Small intestine (tissue), 7 donors: ENCODE results near the gene CD40. TPM values are rescaled to one million over a fixed set of nuclear protein-coding genes. Genes with fewer than 3 reads are reported as not detected.
A peak's percentile ranks its signal among the peaks of the same experiment; 100 is the strongest.

Source experiments
- DNase-seq, 2 donors: peaks; one replicate each; pipeline versions ENCODE4 v3.0.0 to v3.0.0-alpha.2; 2013
- FAIRE-seq: peaks from 2 replicates; lab custom pipeline; 2012; peaks lifted over from hg19 to GRCh38; lab: Jason Lieb, UNC
- H3K27ac ChIP-seq, 3 donors: one replicate each; pipeline ENCODE4 v1.5.1; 2013; ENCODE audit warnings: low read length in 2 of 3, mild to moderate bottlenecking in 2 of 3, control low read depth in 1 of 3, inconsistent platforms in 1 of 3, low read depth in 1 of 3, moderate library complexity in 1 of 3
- H3K27me3 ChIP-seq, 3 donors: one replicate each; pipeline ENCODE4 v1.6.1; 2013; ENCODE audit warnings: low read length in 3 of 3, inconsistent platforms in 1 of 3; ENCODE audit not compliant: control insufficient read depth in 3 of 3, insufficient read depth in 3 of 3
- H3K36me3 ChIP-seq, 3 donors: one replicate each; pipeline ENCODE4 v1.6.1; 2013; ENCODE audit warnings: low read length in 3 of 3, inconsistent platforms in 1 of 3, low read depth in 1 of 3, mild to moderate bottlenecking in 1 of 3, moderate library complexity in 1 of 3; ENCODE audit not compliant: control insufficient read depth in 3 of 3, insufficient read depth in 2 of 3
- H3K4me1 ChIP-seq, 3 donors: one replicate each; pipeline ENCODE4 v1.6.1; 2013; ENCODE audit warnings: low read length in 2 of 3, inconsistent platforms in 1 of 3, low read depth in 1 of 3, mild to moderate bottlenecking in 1 of 3, moderate library complexity in 1 of 3; ENCODE audit not compliant: control insufficient read depth in 3 of 3, insufficient read depth in 2 of 3
- H3K4me3 ChIP-seq, 3 donors: one replicate each; pipeline ENCODE4 v1.5.1; 2013; ENCODE audit warnings: low read length in 3 of 3, control low read depth in 1 of 3, inconsistent platforms in 1 of 3, low read depth in 1 of 3, mild to moderate bottlenecking in 1 of 3, moderate library complexity in 1 of 3
- H3K9me3 ChIP-seq, 2 donors: one replicate each; pipeline ENCODE4 v1.6.1; 2013; ENCODE audit warnings: low read depth in 1 of 2, low read length in 1 of 2; ENCODE audit not compliant: control insufficient read depth in 2 of 2, insufficient read depth in 1 of 2
- WGBS, 3 donors: extraction: QIAGEN DNeasy Blood & Tissue Kit; methylation state at CpG; one replicate each; pipeline ENCODE4 v1.1.7; 2013; 5-methylcytosine and 5-hydroxymethylcytosine counted together
- polyA plus RNA-seq, 4 donors: library from polyadenylated mRNA; stranded (reverse) in 3 of 4; unstranded in 1 of 4; fragments of 200-250 nt in 3 of 4; fragments of 120-200 nt in 1 of 4; gene quantifications; one replicate each; pipeline versions ENCODE4 v1.2.1 to v1.2.3, GENCODE V29; 2013
- donor health status: healthy with polysubstance abuse.
- donor health status: control.
- donor health status: control.
- donor health status: Bipolar disorder and iron deficiency.
- donor health status: healthy.

The CD40 gene
- polyA plus RNA-seq, 4 donors: 2.0 to 14.5 (median 6.5) TPM

DNA sequence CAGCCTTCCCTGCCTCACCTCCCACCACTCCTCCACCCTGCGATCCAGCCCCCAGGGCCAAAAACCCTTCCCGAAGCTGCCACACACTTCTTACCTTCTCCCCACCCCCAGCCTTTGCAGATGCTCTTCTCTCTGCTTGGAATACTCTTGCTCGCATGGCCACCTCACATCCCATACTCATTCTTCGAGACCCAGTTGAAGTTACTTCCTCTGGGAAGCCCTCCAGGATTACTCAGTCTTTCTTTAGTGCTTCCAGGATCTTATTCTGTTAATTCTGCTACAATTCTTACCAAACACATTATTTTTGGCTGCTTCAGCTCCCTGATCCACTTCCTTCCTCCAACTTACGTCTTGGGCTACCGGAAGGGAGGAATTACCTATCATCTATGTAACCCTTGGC lies 54.3 kb downstream of the CD40 start:
- Histone ChIP-seq H3K27me3 (peaks cover 0 to 39% (median 27%) of the 10 kb centered on the region in 3 donors), H3K4me3 (no peak overlapping the region), H3K9me3 (no peaks in the 10 kb centered on the region), H3K4me1 (no peaks in the 10 kb centered on the region), H3K36me3 (no peaks in the 10 kb centered on the region), H3K27ac (no peak overlapping the region)
- FAIRE-seq (no peak), DNase-seq (no peak)
- WGBS, 3 donors: 50 to 60% (median 56%) methylated on average over 6 of the region's 6 CpGs

DNA sequence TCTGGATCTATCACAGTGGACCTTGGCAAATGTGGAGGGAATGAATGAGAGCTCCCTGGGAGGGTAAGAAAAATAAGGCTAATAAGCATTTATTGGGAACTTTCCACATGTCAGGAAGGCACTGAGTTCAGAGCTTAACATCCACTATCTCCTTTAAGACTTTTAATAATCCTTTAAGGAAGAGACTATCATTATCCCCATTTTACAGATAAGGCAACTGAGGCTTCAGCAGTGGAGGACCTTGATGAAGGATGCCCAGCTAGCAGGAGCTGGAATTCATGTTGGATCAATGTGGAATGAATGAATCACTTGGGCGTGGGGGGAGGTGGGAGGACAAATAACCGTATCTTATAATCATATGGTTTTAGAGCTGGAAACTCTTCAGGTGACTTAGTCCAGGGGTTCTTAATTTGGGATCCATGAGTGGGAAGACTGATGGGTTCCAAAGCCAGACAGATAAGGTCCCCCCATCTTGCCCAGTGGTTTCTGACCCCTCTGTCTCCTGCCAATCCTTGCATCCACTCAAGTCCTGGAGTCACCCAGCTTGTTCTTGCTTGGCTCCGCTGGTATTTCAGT lies 54.9 kb downstream of the CD40 start:
- WGBS, 3 donors: 41 to 66% (median 48%) methylated on average over 3 of the region's 3 CpGs
- no peak for FAIRE-seq

DNA sequence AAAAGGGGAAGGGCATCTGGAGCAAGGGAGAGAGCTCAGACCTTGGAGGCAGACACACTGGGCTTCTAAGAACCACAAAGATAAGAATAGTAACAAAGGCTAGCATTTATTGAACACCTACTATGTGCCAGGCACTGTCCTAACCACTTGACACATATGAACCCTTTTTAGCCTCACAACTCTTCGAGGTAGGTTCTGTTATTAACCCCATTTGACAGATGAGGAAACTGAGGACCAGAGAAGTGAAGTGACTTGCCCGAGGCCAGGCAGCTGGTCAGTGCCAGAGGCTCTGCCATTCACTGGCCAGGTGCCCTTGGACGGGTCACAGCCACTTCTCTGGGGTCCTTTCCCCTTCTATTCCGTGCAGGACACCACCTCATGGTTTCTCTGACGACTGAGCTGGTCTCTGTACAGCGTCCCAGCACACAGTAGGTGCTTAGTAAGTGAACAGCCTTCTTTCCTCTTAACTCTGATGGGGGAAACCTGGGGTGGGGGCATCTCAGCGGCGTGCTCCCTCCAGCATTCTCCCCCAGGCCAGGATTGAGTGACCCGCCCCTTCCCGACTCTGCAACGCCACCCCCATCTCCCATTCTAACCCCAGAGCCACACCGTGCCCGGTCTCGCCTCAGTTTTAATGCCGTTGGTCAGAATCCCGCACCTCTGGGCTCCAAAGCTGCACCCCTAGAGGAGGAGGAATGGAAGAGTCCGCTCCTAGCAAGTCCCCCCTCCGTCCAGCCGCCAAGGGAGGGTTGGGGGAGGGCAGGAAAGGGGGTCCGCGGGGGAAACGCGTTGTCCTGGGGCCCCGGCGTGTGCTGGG lies 55.7 kb downstream of the CD40 start:
- no peak overlapping the region for H3K27ac ChIP-seq
- H3K4me1 ChIP-seq: no peaks in the 10 kb centered on the region
- no peak for FAIRE-seq
- peaks cover 0 to 41% (median 27%) of the 10 kb centered on the region in 3 donors for H3K27me3 ChIP-seq
- H3K4me3 ChIP-seq: no peak overlapping the region
- no peaks in the 10 kb centered on the region for H3K36me3 ChIP-seq
- 23 to 35% (median 29%) methylated on average over 19 to 25 of the region's 25 CpGs for WGBS, 3 donors
- H3K9me3 ChIP-seq: no peaks in the 10 kb centered on the region
- DNase-seq: no peak

More for the DNA sequence above, 54.9 kb downstream of the CD40 start:
- Histone ChIP-seq H3K36me3 (no peaks in the 10 kb centered on the region), H3K27me3 (peaks cover 0 to 39% (median 27%) of the 10 kb centered on the region in 3 donors), H3K4me1 (no peaks in the 10 kb centered on the region), H3K27ac (no peak overlapping the region), H3K9me3 (no peaks in the 10 kb centered on the region), H3K4me3 (no peak overlapping the region)
- no peak for DNase-seq

DNA sequence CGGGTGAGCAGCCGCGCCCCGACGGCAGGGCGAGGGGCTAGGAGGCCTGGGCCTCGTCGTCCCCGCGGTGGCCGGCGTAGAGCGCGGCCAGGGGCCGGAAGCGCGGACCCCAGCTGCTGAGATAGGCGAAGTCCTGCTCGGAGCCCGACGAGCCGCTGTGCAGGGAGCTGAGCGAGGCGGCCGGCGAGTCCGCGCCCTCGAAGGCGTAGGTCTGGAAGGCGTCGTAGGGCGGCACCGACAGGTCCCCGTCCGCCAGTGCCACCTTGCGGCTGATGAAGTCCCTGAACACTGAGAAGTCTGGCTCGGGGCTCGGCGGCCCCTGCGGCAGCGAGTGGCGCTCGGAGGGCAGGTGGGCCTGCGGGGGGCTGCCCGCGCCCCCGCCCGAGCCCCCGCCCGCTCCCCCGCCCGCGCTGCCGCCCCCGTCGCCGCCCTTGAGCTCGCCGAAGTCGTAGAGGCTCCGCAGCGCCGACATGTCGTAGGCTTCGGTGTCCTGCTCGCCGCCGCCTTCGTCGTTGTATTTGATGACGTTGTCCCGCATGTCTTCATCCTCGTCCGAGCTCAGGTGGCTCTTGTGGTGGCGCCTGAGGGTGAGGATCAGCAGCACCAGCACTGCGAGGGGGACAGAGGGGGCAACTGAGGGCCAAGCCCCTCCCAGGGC lies 56.5 kb downstream of the CD40 start:
- Histone ChIP-seq H3K27me3 (peaks cover 0 to 40% (median 27%) of the 10 kb centered on the region in 3 donors), H3K27ac (no peak overlapping the region), H3K4me1 (no peaks in the 10 kb centered on the region), H3K9me3 (no peaks in the 10 kb centered on the region), H3K36me3 (no peaks in the 10 kb centered on the region), H3K4me3 (no peak overlapping the region)
- WGBS, 3 donors: 5 to 15% (median 8%) methylated on average over 69 to 77 of the region's 77 CpGs
- no peak for FAIRE-seq
- peak; percentile 55 to 77 for DNase-seq

DNA sequence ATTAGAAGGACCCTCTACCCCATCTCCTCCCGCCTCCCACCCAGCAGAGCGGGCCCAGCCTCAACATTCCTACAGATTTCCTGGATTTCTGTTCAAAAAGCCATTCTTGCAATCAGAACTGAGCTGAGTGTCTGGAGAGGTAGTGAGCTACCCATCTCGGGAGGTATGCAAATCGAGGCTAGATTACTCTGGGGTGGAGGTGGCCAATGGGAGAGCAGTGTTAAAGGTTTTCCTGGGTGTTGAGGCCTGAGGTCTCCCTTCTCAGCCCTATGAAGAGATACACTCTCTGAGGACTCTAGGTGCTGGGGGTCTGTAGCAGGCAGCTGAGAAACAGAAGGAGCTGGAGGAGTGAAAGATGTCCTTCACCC lies 57.0 kb downstream of the CD40 start:
- FAIRE-seq: no peak
- WGBS, 3 donors: 89 to 91% (median 90%) methylated on average over 4 of the region's 4 CpGs
- no peak overlapping the region for H3K27ac ChIP-seq
- H3K4me3 ChIP-seq: no peak overlapping the region
- H3K9me3 ChIP-seq: no peaks in the 10 kb centered on the region
- H3K36me3 ChIP-seq: no peaks in the 10 kb centered on the region
- DNase-seq: no peak
- peaks cover 0 to 42% (median 27%) of the 10 kb centered on the region in 3 donors for H3K27me3 ChIP-seq
- no peaks in the 10 kb centered on the region for H3K4me1 ChIP-seq

DNA sequence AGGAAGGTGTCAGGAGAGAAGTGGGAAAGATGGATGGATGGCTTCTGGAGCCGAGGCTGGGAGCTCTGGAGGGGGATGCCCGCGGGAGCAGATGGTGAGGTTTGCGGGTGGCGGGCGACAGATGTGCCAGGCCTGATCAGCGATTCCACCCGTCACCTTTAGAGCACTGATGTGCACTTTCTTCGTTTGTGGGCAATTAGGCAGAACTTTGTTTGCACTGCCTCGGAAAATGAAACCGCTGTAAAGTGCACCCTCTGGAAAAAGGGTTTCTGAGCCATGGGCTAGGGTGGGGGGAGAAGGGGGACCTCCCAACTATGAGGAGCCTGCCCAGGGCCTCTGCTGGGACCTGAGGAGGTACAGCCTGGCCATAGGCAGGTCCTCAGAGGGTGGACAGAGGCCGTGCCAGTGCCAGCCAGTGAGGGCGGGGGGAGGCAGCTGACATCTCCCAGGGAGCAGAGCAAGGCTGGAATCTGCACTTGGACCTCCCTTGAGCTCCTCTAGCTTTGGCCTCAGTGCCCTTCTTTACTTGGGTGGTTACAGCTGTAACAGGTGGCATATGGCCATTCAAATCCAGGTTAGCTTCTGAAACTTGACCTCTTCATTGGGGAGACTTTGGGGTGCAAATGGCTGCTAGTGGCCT lies 58.7 kb downstream of the CD40 start:
- H3K36me3 ChIP-seq: no peaks in the 10 kb centered on the region
- H3K27me3 ChIP-seq: peaks cover 0 to 38% (median 24%) of the 10 kb centered on the region in 3 donors
- H3K4me3 ChIP-seq: no peak overlapping the region
- no peak overlapping the region for H3K27ac ChIP-seq
- DNase-seq (no peak), FAIRE-seq (no peak)
- H3K9me3 ChIP-seq: no peaks in the 10 kb centered on the region
- no peaks in the 10 kb centered on the region for H3K4me1 ChIP-seq
- WGBS, 3 donors: 60 to 72% (median 69%) methylated on average over 13 of the region's 13 CpGs

DNA sequence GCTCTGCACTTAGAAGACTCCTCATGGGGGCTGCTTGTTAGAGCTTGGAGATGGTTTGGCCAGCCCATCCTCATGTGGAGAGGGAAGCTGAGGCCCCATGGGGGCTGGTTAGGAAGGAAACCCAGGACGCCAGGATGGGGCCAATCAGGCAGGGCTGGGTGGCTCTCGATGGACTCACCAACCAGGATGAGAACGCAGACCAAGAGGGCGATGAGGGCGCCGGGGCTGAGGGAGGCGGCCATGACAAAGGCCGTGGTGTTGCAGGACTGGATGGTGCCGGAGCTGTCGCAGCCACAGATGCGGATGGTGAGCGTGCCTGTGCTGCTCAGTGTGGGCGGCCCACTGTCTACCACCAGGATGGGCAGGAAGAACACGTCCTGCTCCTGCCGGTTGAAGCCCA lies 59.7 kb downstream of the CD40 start:
- Histone ChIP-seq H3K9me3 (no peaks in the 10 kb centered on the region), H3K4me1 (no peaks in the 10 kb centered on the region), H3K36me3 (no peaks in the 10 kb centered on the region), H3K27ac (no peak overlapping the region), H3K27me3 (peaks cover 0 to 36% (median 24%) of the 10 kb centered on the region in 3 donors), H3K4me3 (no peak overlapping the region)
- DNase-seq (no peak), FAIRE-seq (no peak)
- 82 to 89% (median 85%) methylated on average over 15 of the region's 15 CpGs for WGBS, 3 donors

DNA sequence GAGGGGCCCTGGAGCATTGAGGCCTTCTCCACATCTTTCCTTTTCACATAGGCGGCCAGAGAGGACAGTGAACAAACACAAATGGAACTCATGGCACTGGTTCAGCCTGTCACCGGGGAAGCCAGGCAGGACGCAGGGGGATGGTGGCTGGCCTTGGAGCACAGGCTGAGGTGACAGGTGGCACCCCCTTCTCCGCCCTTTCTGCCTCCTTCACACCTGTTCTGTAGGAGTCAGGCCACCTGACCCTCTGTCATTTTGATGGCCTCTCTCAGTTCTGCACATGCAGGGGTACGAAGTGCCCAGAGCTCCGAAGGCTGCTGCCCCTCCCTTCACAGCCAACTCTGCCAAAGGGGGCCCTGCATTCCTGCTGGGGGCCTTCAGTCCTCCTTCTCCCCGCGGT lies 60.8 kb downstream of the CD40 start:
- H3K9me3 ChIP-seq: no peaks in the 10 kb centered on the region
- FAIRE-seq (no peak), DNase-seq (no peak)
- H3K4me1 ChIP-seq: no peaks in the 10 kb centered on the region
- H3K27ac ChIP-seq: no peak overlapping the region
- 55 to 61% (median 61%) methylated on average over 8 of the region's 8 CpGs for WGBS, 3 donors
- no peak overlapping the region for H3K4me3 ChIP-seq
- H3K36me3 ChIP-seq: no peaks in the 10 kb centered on the region
- H3K27me3 ChIP-seq: peaks cover 0 to 25% (median 18%) of the 10 kb centered on the region in 3 donors
